ENCODE data around the gene CMSS1. TPM values are rescaled to one million over a fixed set of nuclear protein-coding genes. Genes with fewer than 3 reads are reported as not detected.

CMSS1 gene
- total RNA-seq, 4 donors from 2014 or later: 1.3 to 9.9 (median 2.3) TPM

GRCh38 chr3:100067589-100067988, 249.9 kb downstream of the CMSS1 start:
- no peak for DNase-seq
- no peaks in the 10 kb centered on the region for H3K9me3 ChIP-seq

GRCh38 chr3:100068826-100069225, 251.2 kb downstream of the CMSS1 start:
- no peak overlapping the region for H3K27ac ChIP-seq
- TF ChIP-seq POLR2A (IDR thresholded peaks at IDR 0.05): no peak
- TF ChIP-seq CTCF (IDR thresholded peaks at IDR 0.05): peak; percentile 55 to 74 (median 70)
- peak; percentile 76 to 93 (median 86) for DNase-seq

More at GRCh38 chr3:100067589-100067988, 249.9 kb downstream of the CMSS1 start:
- Histone ChIP-seq H3K27me3 (no peaks in the 10 kb centered on the region), H3K4me3 (no peak overlapping the region), H3K27ac (no peak overlapping the region), H3K36me3 (no peaks in the 10 kb centered on the region), H3K4me1 (no peaks in the 10 kb centered on the region)
- TF ChIP-seq POLR2A (IDR thresholded peaks at IDR 0.05): no peak
- no peak for TF ChIP-seq CTCF (IDR thresholded peaks at IDR 0.05)

GRCh38 chr3:100069472-100069871, 251.8 kb downstream of the CMSS1 start:
- no peak for DNase-seq
- Histone ChIP-seq H3K4me3 (no peak overlapping the region), H3K36me3 (no peaks in the 10 kb centered on the region), H3K27me3 (no peaks in the 10 kb centered on the region), H3K27ac (peak overlapping the region in 1 of 4 donors; percentile 40), H3K9me3 (no peaks in the 10 kb centered on the region), H3K4me1 (peaks cover 0 to 5% (median 0%) of the 10 kb centered on the region in 4 donors)
- TF ChIP-seq POLR2A (IDR thresholded peaks at IDR 0.05) (no peak), CTCF (IDR thresholded peaks at IDR 0.05) (no peak)

More at GRCh38 chr3:100068826-100069225, 251.2 kb downstream of the CMSS1 start:
- Histone ChIP-seq H3K36me3 (no peaks in the 10 kb centered on the region), H3K4me1 (peaks cover 0 to under 1% (median 0%) of the 10 kb centered on the region in 4 donors), H3K9me3 (no peaks in the 10 kb centered on the region), H3K4me3 (no peak overlapping the region), H3K27me3 (no peaks in the 10 kb centered on the region)

- Histone ChIP-seq H3K4me1 (peaks cover 0 to 14% (median 2%) of the 10 kb centered on the region in 4 donors), H3K27me3 (no peaks in the 10 kb centered on the region), H3K36me3 (no peaks in the 10 kb centered on the region), H3K4me3 (no peak overlapping the region), H3K9me3 (no peaks in the 10 kb centered on the region), H3K27ac (no peak overlapping the region)
- no peak for DNase-seq
- no peak for TF ChIP-seq POLR2A (IDR thresholded peaks at IDR 0.05)
- no peak for TF ChIP-seq CTCF (IDR thresholded peaks at IDR 0.05)
Observed at GRCh38 chr3:100072326-100073048, 254.8 kb downstream of the CMSS1 start.

- DNase-seq: no peak
- H3K9me3 ChIP-seq: no peaks in the 10 kb centered on the region
- peak overlapping the region; percentile 6 to 74 (median 26) for H3K27ac ChIP-seq
- TF ChIP-seq POLR2A (IDR thresholded peaks at IDR 0.05): no peak
- TF ChIP-seq CTCF (IDR thresholded peaks at IDR 0.05): no peak
- H3K36me3 ChIP-seq: no peaks in the 10 kb centered on the region
- no peak overlapping the region for H3K4me3 ChIP-seq
- H3K27me3 ChIP-seq: no peaks in the 10 kb centered on the region
- peaks cover 0 to 14% (median 2%) of the 10 kb centered on the region in 4 donors for H3K4me1 ChIP-seq
Observed at GRCh38 chr3:100073049-100073713, 255.5 kb downstream of the CMSS1 start.

Data from Peyer's patch (tissue), 4 donors.